Activated CD8-positive, alpha-beta memory T cell treated with anti-CD3 and anti-CD28 coated beads, Interleukin-2, amount 50 U/mL, for 1 hour (primary cell): ENCODE results near the gene GLCE.

Source experiments
- DNase-seq: peaks from one replicate; pipeline ENCODE4 v3.0.0-alpha.2; 2020; ENCODE audit errors: extremely low read depth

Gene GLCE

GRCh38 chr15:69319384-69320375 is 159.2 kb downstream of the GLCE start:
- DNase-seq: no peak

- DNase-seq: no peak
These were observed 160.6 kb downstream of the GLCE start for GRCh38 chr15:69320977-69321554.
